Stimulated activated naive CD8-positive, alpha-beta T cell treated with anti-CD3 and anti-CD28 coated beads, Interleukin-15, Interleukin-2, amounts not matched to agents 100 U/mL and 50 U/mL, for 24 hours (primary cell): ENCODE results near the gene PLXNA3.
A peak's percentile ranks its signal among the peaks of the same experiment; 100 is the strongest.

ENCODE experiments used
- ATAC-seq: fragments of 150-1000 bp; cut with Tn5 transposase; one replicate; pipeline ENCODE4 v1.10.0; 2021
- DNase-seq: peaks from one replicate; pipeline ENCODE4 v3.0.0; 2021

PLXNA3 gene

DNA sequence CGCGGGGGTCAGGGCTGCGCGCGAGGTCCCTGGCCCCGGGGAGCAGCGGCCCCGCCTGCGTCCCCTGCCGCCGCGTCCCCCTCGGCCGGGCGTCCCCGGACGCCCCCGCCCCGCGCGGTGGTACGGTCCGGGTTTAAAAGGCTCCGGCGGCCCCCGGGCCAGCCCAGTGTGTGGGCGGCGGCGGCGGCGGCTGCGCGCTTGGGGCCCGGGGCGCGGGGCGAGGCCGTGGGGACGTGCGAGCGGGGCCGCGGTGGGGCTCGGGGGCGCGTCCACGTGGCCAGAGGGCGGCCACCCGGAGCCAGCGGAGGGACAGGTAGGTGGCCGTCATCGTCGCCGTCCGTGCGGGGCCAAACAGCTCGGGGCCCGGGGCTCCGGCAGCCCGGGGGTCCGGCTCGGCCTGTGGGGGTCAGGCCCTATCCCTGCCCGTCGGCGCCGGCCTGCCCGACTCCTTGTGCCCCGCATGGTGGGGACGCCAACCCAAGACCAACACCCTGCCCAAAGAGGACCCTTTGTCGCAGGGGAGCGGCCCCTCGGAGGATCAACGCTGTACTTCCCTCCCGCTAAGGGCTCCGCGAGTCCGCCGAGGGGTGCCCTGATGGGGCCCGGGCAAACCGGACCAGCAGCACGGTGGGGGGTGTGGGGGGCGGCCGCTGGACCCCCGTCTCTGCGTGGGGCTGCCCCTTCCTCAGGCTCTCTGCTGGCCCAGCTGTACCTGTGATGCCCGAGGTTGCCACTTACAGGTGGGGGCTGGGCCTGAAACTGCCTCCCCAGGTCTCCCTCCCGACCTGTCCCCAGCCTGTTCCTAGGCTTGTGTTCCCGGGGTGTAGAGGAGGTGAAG, at the start of gene PLXNA3:
PLXNA3 (plus strand) TSS at position 166 of the 838 bp plus-strand sequence. CDS start 1,903 bp downstream, outside the sequence.
- ATAC-seq: peak; percentile 66
- peak; percentile 74 for DNase-seq

DNA sequence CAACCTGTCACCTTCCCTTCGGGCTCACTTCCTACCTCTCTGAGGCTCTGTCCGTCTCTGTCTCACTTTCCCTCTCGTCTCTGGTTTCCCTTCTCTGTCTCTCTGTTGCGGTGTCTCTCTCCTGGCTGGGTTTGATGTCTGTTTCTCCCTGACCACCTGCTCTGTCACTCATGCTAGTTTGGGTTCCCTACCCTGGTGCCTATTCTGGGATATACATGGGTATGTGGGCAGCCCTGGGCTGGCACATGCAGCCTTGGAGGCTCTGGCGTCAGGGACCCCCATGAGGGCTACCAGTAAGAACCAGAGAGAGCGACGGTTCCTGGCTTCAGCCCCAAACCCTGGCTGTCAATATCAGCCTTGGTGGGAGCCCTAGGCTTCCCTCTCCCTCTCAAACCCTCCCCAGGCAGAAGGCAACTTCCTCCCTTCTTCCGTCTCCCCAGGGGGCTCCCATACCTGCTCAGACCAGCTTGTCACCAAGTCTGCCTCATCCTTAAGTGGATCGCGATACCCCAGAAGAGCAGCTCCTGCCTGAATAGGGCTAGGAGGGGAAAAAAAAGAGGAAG, 49.3 kb upstream of the PLXNA3 start:
- DNase-seq (no peak), ATAC-seq (no peak)

- ATAC-seq (peak; percentile 20), DNase-seq (peak; percentile 57)
These were observed 48.7 kb upstream of the PLXNA3 start, which contains the start of gene DNASE1L1 for GRCh38 chrX:154409222-154409871. Gene DNASE1L1 (minus strand): TSS chrX:154409254. CDS start chrX:154405568, 3,686 bp downstream.

GRCh38 chrX:154411981-154412340, 46.1 kb upstream of the PLXNA3 start:
- DNase-seq (peak; percentile 72), ATAC-seq (peak; percentile 71)

GRCh38 chrX:154412468-154412867, 45.6 kb upstream of the PLXNA3 start:
- ATAC-seq (peak; percentile 30), DNase-seq (peak; percentile 25)

DNA sequence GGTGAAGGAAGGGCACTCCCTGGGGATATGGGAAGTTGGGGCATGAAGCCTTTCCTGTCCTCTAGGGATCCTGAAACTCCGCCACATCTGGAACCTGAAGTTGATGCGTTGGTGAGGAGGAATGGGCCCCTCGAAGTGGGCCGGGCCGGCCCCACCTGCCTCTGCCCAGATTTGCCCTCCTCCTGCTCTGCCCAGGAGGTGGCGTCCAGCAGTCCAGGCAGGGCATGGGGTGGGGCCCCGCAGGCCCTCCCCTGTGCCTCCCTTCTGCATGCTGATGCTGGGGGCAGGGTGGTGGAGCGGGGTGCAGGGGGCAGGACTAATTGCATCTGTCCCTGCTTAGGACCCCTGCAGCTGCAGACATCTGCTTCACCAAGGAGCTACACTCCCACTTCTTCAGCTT, 44.9 kb upstream of the PLXNA3 start:
- ATAC-seq (no peak), DNase-seq (no peak)

DNA sequence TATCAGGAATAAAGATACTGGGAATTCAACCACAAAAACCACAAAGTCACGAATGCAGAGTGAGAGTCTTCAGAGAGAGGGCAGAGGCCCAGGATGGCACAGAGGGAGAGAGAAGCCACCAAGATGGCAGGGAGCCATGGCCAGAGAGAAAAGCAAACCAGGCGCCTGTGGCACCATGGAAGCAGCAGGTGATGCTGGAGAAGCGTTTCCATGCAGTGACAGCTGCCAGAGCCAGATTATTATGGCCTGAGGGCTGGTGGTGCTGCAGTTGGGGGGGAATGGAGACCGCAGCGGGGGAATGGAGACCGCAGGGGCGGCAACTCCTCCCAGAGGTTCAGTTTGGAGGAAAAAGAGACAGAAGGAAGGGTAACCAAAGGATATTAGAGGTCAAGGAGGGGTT, 40.9 kb upstream of the PLXNA3 start:
- DNase-seq (no peak), ATAC-seq (no peak)

DNA sequence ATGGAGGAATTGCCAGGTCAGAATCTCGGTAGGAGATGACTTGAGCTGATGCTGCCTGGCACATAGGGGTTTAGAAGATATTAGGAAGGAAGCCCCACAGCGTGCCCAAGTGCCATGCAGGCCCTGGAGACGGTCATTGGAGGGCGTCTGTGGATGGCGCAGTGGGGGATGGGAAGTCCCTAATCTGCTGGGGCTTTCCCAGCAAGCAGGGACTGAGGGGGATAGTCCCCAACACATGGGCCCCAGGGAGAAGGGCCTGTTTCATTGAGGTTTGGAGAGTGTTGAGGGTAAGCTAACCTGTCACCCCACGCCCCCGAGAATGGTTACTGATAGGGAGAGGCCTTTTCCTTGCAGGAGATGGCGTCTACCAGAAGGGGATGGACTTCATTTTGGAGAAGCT, 38.9 kb upstream of the PLXNA3 start:
- DNase-seq (no peak), ATAC-seq (no peak)

- ATAC-seq (no peak), DNase-seq (no peak)
These were observed 38.2 kb upstream of the PLXNA3 start for GRCh38 chrX:154419688-154420401.

DNA sequence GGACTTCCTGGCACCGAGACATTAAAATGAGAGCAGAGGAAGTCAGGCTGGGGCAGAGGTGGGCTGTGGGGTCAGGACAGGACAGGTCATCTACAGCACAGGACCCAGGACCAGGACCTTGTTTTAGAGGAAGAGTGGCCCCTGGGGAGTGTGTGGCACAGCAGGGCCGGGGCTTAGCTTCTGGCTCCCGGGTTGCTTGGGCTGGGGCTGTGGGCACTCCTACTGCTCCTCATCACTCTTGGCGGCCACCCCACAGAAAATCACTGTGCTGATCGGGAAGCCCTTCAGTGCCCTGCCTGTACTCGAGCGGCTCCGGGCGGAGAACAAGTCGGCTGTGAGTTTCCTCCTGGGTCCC, 37.7 kb upstream of the PLXNA3 start:
- ATAC-seq (no peak), DNase-seq (no peak)

- ATAC-seq (no peak), DNase-seq (no peak)
These were observed 30.9 kb upstream of the PLXNA3 start for GRCh38 chrX:154426916-154427770.

GRCh38 chrX:154428176-154429171, 29.6 kb upstream of the PLXNA3 start, which contains the start of gene ATP6AP1:
Gene ATP6AP1 (plus strand): TSS chrX:154428677. CDS start chrX:154428693, 16 bp downstream.
- ATAC-seq (peak; percentile 99), DNase-seq (peak; percentile 86)

DNA sequence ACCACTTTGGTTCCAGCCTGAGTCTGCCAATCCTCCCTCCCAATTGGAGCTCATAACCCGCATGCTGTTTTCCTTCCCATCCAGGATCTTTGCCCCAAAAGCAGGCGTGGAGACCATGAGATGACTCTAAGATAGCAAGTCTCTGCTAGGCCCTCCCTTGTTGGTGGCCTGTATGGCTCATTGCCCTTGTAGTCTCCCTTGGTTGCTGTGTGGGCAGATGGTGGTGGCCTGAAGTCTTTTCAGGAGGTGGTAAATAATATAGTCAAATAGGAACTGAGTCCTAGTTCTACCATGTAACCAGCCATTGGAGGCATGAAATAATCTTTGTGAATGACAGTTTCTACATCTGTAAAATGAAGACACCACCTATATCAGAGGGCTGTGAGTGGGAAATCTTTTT, 28.4 kb upstream of the PLXNA3 start:
- ATAC-seq: no peak

DNA sequence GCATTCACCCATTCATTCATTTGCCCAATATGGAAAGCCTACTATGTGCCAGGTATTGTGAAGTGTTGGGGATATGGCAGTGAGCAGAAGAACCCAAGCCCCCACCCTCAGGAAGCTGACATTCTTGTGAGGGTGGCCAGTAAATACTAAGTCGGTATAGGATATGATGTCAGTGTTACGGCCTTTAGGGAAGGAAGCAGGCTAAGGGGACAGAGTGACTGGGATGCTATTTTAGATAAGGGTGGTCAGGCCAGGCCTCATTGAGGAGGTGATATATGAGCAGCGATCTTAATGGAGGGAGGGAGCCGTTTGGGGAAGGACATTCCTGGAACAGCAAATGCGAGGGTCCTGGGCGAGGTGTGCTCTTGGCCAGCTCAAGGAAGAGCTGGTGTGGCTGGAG, 27.6 kb upstream of the PLXNA3 start:
- DNase-seq (no peak), ATAC-seq (no peak)

More for the DNA sequence above, 28.4 kb upstream of the PLXNA3 start:
- DNase-seq: no peak

DNA sequence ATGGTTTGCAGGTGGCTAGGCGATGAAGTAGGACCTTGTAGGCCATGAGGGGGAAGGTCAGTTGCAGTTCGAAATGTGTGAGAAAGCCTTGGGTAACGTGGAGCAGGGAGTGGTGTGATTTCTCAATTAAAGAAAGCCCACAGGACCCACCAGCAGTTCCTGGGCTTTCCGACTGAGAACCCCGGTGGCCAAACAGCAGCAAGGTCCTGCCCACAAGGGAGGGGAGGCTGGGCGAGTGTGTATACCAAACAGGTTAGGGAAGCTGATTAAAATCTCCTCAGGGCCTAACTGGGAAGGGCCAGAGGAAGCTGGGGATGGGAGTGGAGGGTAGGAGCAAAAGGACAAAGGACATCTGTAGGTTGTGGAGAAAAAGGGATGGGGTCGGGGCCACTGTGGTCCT, 27.2 kb upstream of the PLXNA3 start:
- ATAC-seq (no peak), DNase-seq (no peak)

- ATAC-seq (no peak), DNase-seq (no peak)
These were observed 26.7 kb upstream of the PLXNA3 start for GRCh38 chrX:154431341-154431740.

GRCh38 chrX:154432210-154432609, 25.9 kb upstream of the PLXNA3 start:
- ATAC-seq (no peak), DNase-seq (no peak)

DNA sequence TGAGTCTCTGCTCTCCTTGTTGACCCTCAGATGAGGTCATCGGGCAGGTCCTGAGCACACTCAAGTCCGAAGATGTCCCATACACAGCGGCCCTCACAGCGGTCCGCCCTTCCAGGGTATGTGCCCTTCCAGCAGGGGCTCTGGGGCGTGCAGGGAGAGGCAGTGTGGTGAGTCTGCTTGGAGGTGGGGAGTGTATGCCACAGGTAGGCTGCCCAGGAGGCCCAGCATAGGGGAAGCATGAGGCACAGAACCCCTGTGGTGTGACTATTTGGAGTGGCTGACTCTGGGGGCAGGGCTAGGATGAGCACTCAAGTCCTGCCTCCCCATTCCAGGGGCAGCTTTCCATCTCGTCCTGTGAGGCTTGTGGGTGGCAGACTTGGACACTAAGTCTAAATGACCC, 24.5 kb upstream of the PLXNA3 start:
- no peak for DNase-seq
- ATAC-seq: no peak

DNA sequence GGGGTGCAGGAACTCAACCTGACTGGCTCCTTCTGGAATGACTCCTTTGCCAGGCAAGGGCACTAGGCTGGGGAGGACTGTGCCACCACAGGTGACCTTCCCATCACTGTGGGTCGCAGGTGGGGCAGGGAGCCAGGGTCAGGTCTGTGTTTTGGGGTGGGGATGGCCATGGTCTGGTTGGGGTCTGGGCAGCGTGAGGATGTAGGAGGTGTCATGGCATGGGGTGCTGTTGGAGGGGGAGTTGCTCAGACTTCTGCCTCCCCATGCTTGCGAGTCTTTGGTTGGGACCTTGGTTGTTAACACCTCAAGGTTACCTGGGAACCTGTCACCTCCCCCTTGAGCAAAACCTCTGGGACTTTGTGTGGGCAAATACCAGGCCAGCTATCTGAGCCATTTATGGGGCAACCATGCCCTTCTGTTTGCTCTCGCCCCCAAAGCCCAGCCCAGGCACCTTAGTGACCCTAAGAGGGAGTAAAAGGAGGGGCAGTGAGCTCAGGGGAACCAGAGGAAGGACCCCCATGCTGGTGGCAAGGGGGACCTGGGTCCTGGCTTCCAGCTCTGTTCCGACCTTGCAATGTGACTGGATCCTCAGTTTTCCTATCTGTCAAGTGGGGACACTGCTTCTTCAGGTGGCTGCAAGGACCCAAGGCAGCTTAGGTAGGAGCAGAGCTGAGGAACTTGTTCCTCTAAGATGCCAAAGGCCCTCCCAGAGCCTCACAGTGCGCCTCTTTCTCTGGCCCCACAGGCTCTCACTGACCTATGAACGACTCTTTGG, 23.5 kb upstream of the PLXNA3 start:
- DNase-seq (no peak), ATAC-seq (no peak)
